Endothelial cell (in vitro differentiated cells): ENCODE data around the gene LAMA2. TPM values are rescaled to one million over a fixed set of nuclear protein-coding genes. Genes with fewer than 3 reads are reported as not detected.

ENCODE experiments used
- DNase-seq: peaks from one replicate; pipeline ENCODE4 v3.0.0; 2021; ENCODE audit warnings: low spot score
- H3K27ac Mint-ChIP-seq: one replicate; pipeline ENCODE4 v1.8.0; 2021; ENCODE audit warnings: mixed read lengths, inconsistent platforms; ENCODE audit not compliant: unreplicated experiment
- H3K27me3 Mint-ChIP-seq: one replicate; pipeline ENCODE4 v1.8.0; 2021; ENCODE audit warnings: mild to moderate bottlenecking, moderate library complexity, mixed read lengths, inconsistent platforms; ENCODE audit not compliant: unreplicated experiment
- H3K36me3 Mint-ChIP-seq: one replicate; pipeline ENCODE4 v1.8.0; 2021; ENCODE audit warnings: mild to moderate bottlenecking, low read depth, mixed read lengths, inconsistent platforms; ENCODE audit not compliant: unreplicated experiment
- H3K4me1 Mint-ChIP-seq: one replicate; pipeline ENCODE4 v1.8.0; 2021; ENCODE audit warnings: mild to moderate bottlenecking, mixed read lengths, inconsistent platforms; ENCODE audit not compliant: unreplicated experiment
- H3K4me3 Mint-ChIP-seq: one replicate; pipeline ENCODE4 v1.8.0; 2021; ENCODE audit warnings: mild to moderate bottlenecking, mixed read lengths, inconsistent platforms; ENCODE audit not compliant: unreplicated experiment
- H3K9me3 Mint-ChIP-seq: one replicate; pipeline ENCODE4 v1.8.0; 2021; ENCODE audit warnings: mixed read lengths, inconsistent platforms; ENCODE audit not compliant: unreplicated experiment
- total RNA-seq: library from RNA; stranded (reverse); fragmentation: NEBNext Ultra II Directional; extraction: Animal tissue kit (Norgen Biotek cat#: 25700); gene quantifications from one replicate; pipeline ENCODE4 v1.2.1, GENCODE V29; 2021; ENCODE audit not compliant: unreplicated experiment
- TF ChIP-seq, protein P1 (sequence below): fragments of 200-600 bp; sonication (generic); IDR thresholded peaks from one replicate; pipeline ENCODE4 v1.5.0; 2021; ENCODE audit warnings: antibody characterized with exemption; ENCODE audit not compliant: unreplicated experiment

LAMA2 gene
- total RNA-seq, 1 donor from 2014 or later = 2.0 TPM

DNA sequence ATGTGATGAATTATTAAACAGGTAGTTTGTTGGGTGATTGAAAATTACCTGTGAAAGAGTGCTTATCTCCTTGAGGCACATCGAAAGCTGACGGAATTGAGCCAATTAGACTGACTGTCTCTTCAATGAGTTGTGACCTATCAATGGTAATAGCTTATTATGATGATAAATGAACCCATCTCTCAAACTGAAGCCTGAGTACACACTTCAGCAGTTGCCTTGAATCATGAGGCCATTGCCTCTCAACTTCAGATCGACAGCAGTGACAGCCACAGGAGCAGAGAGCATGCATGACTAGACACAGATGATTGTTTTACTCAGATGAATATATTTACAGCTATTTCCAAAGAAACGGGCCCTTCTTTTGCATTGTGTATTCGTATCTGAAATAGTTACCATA lies 323.9 kb downstream of the LAMA2 start:
- DNase-seq = no peak
- H3K27me3 Mint-ChIP-seq = no peaks in the 10 kb centered on the region
- H3K4me1 Mint-ChIP-seq = no peaks in the 10 kb centered on the region
- no peak overlapping the region for H3K27ac Mint-ChIP-seq
- TF ChIP-seq, protein P1, sequence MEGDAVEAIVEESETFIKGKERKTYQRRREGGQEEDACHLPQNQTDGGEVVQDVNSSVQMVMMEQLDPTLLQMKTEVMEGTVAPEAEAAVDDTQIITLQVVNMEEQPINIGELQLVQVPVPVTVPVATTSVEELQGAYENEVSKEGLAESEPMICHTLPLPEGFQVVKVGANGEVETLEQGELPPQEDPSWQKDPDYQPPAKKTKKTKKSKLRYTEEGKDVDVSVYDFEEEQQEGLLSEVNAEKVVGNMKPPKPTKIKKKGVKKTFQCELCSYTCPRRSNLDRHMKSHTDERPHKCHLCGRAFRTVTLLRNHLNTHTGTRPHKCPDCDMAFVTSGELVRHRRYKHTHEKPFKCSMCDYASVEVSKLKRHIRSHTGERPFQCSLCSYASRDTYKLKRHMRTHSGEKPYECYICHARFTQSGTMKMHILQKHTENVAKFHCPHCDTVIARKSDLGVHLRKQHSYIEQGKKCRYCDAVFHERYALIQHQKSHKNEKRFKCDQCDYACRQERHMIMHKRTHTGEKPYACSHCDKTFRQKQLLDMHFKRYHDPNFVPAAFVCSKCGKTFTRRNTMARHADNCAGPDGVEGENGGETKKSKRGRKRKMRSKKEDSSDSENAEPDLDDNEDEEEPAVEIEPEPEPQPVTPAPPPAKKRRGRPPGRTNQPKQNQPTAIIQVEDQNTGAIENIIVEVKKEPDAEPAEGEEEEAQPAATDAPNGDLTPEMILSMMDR = no peak
- no peaks in the 10 kb centered on the region for H3K36me3 Mint-ChIP-seq
- no peak overlapping the region for H3K4me3 Mint-ChIP-seq
- no peaks in the 10 kb centered on the region for H3K9me3 Mint-ChIP-seq

DNA sequence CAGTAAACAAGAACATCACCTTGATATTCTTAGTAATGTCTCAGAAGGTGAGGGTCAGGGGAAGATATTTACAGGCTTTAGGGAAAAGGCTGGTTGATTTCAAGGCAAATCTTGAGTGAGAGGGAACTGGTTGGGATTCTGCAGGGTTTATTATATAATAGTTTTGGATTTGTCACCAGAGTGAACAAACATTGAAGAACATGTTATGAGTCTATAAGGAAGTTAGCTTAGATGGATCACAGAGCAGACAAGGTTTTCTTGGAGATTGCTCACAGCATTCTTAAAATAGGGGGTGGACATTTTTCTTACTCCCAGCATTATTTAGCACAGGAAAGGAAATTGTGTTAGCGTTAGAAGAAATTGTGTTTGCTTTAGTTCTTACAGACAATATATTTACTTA lies 324.9 kb downstream of the LAMA2 start:
- no peaks in the 10 kb centered on the region for H3K36me3 Mint-ChIP-seq
- H3K27me3 Mint-ChIP-seq = no peaks in the 10 kb centered on the region
- H3K27ac Mint-ChIP-seq = no peak overlapping the region

DNA sequence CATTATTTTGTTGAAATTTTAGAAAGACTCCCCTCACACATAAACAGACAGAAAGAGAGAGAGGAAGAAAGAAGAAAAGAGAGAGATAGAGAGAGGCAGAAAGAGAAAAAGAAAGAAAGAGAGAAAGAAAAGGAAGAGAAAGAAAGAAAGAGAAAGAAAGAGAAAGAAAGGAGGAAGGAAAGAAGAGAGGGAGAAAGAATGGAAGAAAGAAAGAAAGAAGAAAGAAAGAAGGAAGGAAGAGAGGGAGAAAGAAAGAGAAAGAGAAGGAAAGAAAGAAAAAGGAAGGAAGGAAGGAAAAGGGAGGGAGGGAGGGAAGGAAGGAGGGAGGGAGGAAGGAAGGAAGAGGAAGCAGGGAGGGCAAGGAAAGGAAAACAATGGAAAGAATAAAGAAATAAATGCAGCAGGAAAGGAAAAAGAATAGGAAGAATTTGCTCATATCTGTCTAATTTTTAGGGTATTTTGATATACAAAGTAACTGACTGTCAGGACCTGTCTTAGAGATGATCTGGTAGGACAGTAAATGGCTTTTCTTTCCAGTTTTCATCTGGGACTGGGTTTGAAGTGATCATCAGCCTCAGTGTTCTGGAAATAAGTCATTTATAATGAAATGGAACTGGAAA lies 325.6 kb downstream of the LAMA2 start:
- no peak for DNase-seq
- Mint-ChIP-seq H3K4me3 (no peak overlapping the region), H3K27ac (no peak overlapping the region), H3K36me3 (no peaks in the 10 kb centered on the region), H3K4me1 (no peaks in the 10 kb centered on the region), H3K27me3 (no peaks in the 10 kb centered on the region), H3K9me3 (no peaks in the 10 kb centered on the region)
- TF ChIP-seq, protein P1 = no peak

More for the DNA sequence above, 324.9 kb downstream of the LAMA2 start:
- no peak for DNase-seq
- H3K9me3 Mint-ChIP-seq = no peaks in the 10 kb centered on the region
- TF ChIP-seq, protein P1 = no peak
- H3K4me3 Mint-ChIP-seq = no peak overlapping the region
- H3K4me1 Mint-ChIP-seq = no peaks in the 10 kb centered on the region

DNA sequence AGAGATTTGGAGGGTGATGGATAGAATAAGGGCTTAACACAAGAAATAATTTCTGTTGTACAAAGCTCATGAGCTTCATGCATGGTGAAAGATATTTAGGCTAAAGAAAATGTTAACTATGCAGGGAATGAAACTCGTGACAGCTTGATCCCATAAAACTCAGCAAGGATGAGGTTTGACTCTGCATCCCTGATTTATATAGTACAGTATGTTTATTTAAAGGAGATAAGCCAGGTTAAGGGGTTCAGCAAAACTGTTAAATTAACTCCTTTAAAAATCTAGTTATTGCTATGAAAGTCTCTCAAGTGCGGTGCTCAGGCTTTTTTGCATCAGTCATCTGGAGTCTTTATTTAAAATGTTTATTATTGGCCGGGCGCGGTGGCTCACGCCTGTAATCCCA lies 326.4 kb downstream of the LAMA2 start:
- Mint-ChIP-seq H3K27me3 (no peaks in the 10 kb centered on the region), H3K4me3 (no peak overlapping the region), H3K9me3 (no peaks in the 10 kb centered on the region), H3K4me1 (no peaks in the 10 kb centered on the region), H3K36me3 (no peaks in the 10 kb centered on the region), H3K27ac (no peak overlapping the region)
- TF ChIP-seq, protein P1 = no peak
- no peak for DNase-seq

DNA sequence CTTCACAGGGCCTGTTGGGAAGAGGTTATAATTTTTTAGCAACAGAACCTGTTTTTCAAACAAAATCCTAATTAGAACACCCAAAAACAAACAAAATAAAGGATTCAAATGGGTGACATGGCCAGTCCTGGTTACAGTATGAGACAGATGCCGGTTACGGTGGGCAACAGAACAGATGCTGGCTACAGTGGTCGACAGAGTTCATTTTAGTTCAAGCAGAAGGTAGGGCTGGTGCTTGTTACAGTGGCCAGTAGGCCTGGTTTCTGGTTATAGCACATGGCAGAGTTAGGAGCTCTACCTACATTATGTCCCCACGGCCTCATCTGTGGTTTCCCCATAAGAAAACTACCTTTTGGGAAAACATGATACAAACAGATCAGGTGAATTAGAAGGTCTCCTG lies 327.7 kb downstream of the LAMA2 start:
- no peaks in the 10 kb centered on the region for H3K27me3 Mint-ChIP-seq
- no peaks in the 10 kb centered on the region for H3K4me1 Mint-ChIP-seq
- no peaks in the 10 kb centered on the region for H3K36me3 Mint-ChIP-seq
- TF ChIP-seq, protein P1 = no peak
- DNase-seq = no peak
- H3K27ac Mint-ChIP-seq = no peak overlapping the region
- no peaks in the 10 kb centered on the region for H3K9me3 Mint-ChIP-seq
- no peak overlapping the region for H3K4me3 Mint-ChIP-seq
